Mesenchymal stem cell (in vitro differentiated cells and primary cell): ENCODE results near the gene AGFG1.
"Not testable (repeated sequence)": the region's sequence is repeated elsewhere in the genome, so short reads cannot be mapped to it uniquely, and the experiment has no call there.

Experiments used
- DNase-seq: peaks from one replicate; pipeline ENCODE4 v3.0.0-alpha.2; 2013
- H2AFZ ChIP-seq: one replicate; pipeline ENCODE4 v1.6.1; 2013; ENCODE audit warnings: low read depth, mild to moderate bottlenecking, control low read depth, inconsistent platforms, low read length, moderate library complexity
- H2AK5ac ChIP-seq: 2 replicates; pipeline ENCODE4 v1.6.1; 2013; ENCODE audit warnings: low read length, moderate library complexity, mild to moderate bottlenecking, inconsistent platforms; ENCODE audit not compliant: severe bottlenecking
- H2BK120ac ChIP-seq: one replicate; pipeline ENCODE4 v1.6.1; 2013; ENCODE audit warnings: low read depth, mild to moderate bottlenecking, inconsistent platforms, low read length, moderate library complexity
- H2BK12ac ChIP-seq, 2 experiments: one replicate each; pipeline ENCODE4 v1.6.1; 2013; ENCODE audit warnings: inconsistent platforms in 2 of 2, low read length in 2 of 2, mild to moderate bottlenecking in 2 of 2, moderate library complexity in 2 of 2, control low read depth in 1 of 2
- H2BK15ac ChIP-seq: one replicate; pipeline ENCODE4 v1.6.1; 2013; ENCODE audit warnings: mild to moderate bottlenecking, low read depth, inconsistent platforms; ENCODE audit not compliant: poor library complexity, severe bottlenecking
- H2BK5ac ChIP-seq: 2 replicates; pipeline ENCODE4 v1.6.1; 2013; ENCODE audit warnings: low read depth, mild to moderate bottlenecking, low read length, control low read depth, inconsistent platforms; ENCODE audit not compliant: poor library complexity, severe bottlenecking
- H3K14ac ChIP-seq, 2 experiments: one replicate each; pipeline ENCODE4 v1.6.1; 2013; ENCODE audit warnings: inconsistent platforms in 2 of 2, low read length in 2 of 2, control low read depth in 1 of 2, mild to moderate bottlenecking in 1 of 2, moderate library complexity in 1 of 2
- H3K18ac ChIP-seq, 2 experiments: one replicate each; pipeline ENCODE4 v1.6.1; 2013; ENCODE audit warnings: inconsistent platforms in 2 of 2, low read length in 2 of 2, control low read depth in 1 of 2, low read depth in 1 of 2, mild to moderate bottlenecking in 1 of 2
- H3K23ac ChIP-seq, 2 experiments: one replicate each; pipeline ENCODE4 v1.6.1; 2013; ENCODE audit warnings: inconsistent platforms in 2 of 2, low read length in 2 of 2, mild to moderate bottlenecking in 2 of 2, moderate library complexity in 2 of 2, control low read depth in 1 of 2
- H3K27ac ChIP-seq: 2 replicates; pipeline ENCODE4 v1.5.1; 2013; ENCODE audit warnings: mild to moderate bottlenecking, moderate library complexity, low read length, control low read depth, inconsistent platforms; ENCODE audit not compliant: poor library complexity, severe bottlenecking
- H3K27me3 ChIP-seq, 2 experiments: 2 replicates each; pipeline versions ENCODE4 v1.6.1 to v1.7.0; 2013; ENCODE audit warnings: low read length in 2 of 2, mild to moderate bottlenecking in 2 of 2, moderate library complexity in 2 of 2, control low read depth in 1 of 2, inconsistent platforms in 1 of 2; ENCODE audit not compliant: control insufficient read depth in 1 of 2, insufficient read depth in 1 of 2
- H3K36me3 ChIP-seq, 2 experiments: 2 replicates each; pipeline versions ENCODE4 v1.6.1 to v1.7.0; 2013; ENCODE audit warnings: low read length in 2 of 2, control low read depth in 1 of 2, inconsistent platforms in 1 of 2, low read depth in 1 of 2, mild to moderate bottlenecking in 1 of 2; ENCODE audit not compliant: insufficient read depth in 2 of 2, control insufficient read depth in 1 of 2
- H3K4ac ChIP-seq, 2 experiments: one replicate each; pipeline ENCODE4 v1.6.1; 2013; ENCODE audit warnings: inconsistent platforms in 2 of 2, low read length in 2 of 2, mild to moderate bottlenecking in 2 of 2, moderate library complexity in 2 of 2, control low read depth in 1 of 2, low read depth in 1 of 2
- H3K4me1 ChIP-seq: 2 replicates; pipeline ENCODE4 v1.6.1; 2013; ENCODE audit warnings: low read depth, low read length, control low read depth; ENCODE audit not compliant: control insufficient read depth, insufficient read depth
- H3K4me2 ChIP-seq: 2 replicates; pipeline ENCODE4 v1.6.1; 2013; ENCODE audit warnings: low read length, mild to moderate bottlenecking, inconsistent platforms; ENCODE audit not compliant: poor library complexity, severe bottlenecking
- H3K4me3 ChIP-seq, 2 experiments: 2 replicates each; pipeline versions ENCODE4 v1.5.1 to v1.7.0; 2013; ENCODE audit warnings: low read length in 2 of 2, mild to moderate bottlenecking in 2 of 2, control low read depth in 1 of 2, low read depth in 1 of 2; ENCODE audit not compliant: insufficient read depth in 1 of 2
- H3K79me1 ChIP-seq: replicated peaks from 2 replicates; pipeline ENCODE4 v1.6.1; 2013; ENCODE audit warnings: mild to moderate bottlenecking, control low read depth, low read length, inconsistent platforms; ENCODE audit not compliant: poor library complexity, severe bottlenecking
- H3K9ac ChIP-seq: 2 replicates; pipeline ENCODE4 v1.7.0; 2013; ENCODE audit warnings: mild to moderate bottlenecking, low read length, moderate library complexity
- H3K9me3 ChIP-seq: 2 replicates; pipeline ENCODE4 v1.7.0; 2013; ENCODE audit warnings: mild to moderate bottlenecking, low read length; ENCODE audit not compliant: control insufficient read depth
- H4K8ac ChIP-seq: one replicate; pipeline ENCODE4 v1.6.1; 2013; ENCODE audit warnings: inconsistent platforms, mild to moderate bottlenecking, low read length, moderate library complexity
- H4K91ac ChIP-seq: one replicate; pipeline ENCODE4 v1.6.1; 2013; ENCODE audit warnings: mild to moderate bottlenecking, low read length, inconsistent platforms
- WGBS: methylation state at CpG from one replicate; pipeline ENCODE4 v1.1.7; 2013; ENCODE audit warnings: mixed read lengths; 5-methylcytosine and 5-hydroxymethylcytosine counted together

AGFG1 gene

GRCh38 chr2:227539465-227539956 lies 67.6 kb downstream of the AGFG1 start:
- Histone ChIP-seq H2BK15ac (no peak overlapping the region), H3K14ac (no peak overlapping the region), H3K9me3 (no peaks in the 10 kb centered on the region), H3K4ac (no peak overlapping the region), H3K79me1 (peaks cover 3% of the 10 kb centered on the region), H3K23ac (no peak overlapping the region), H3K36me3 (peaks cover 12 to 59% of the 10 kb centered on the region in 2 experiments), H4K8ac (no peak overlapping the region), H3K27ac (no peak overlapping the region), H2AFZ (no peak overlapping the region), H3K18ac (no peak overlapping the region), H3K4me3 (no peak overlapping the region), H3K4me1 (no peaks in the 10 kb centered on the region), H2BK12ac (no peak overlapping the region), H3K9ac (no peak overlapping the region), H3K4me2 (no peak overlapping the region), H2AK5ac (no peak overlapping the region), H3K27me3 (no peaks in the 10 kb centered on the region), H2BK120ac (no peak overlapping the region), H2BK5ac (no peak overlapping the region), H4K91ac (no peak overlapping the region)
- DNase-seq = no peak
- WGBS = over 99% methylated on average over 7 of the region's 8 CpGs

- H3K4me3 ChIP-seq, H3K4ac ChIP-seq, H3K79me1 ChIP-seq, H4K8ac ChIP-seq, H3K14ac ChIP-seq, H2BK5ac ChIP-seq, H3K9ac ChIP-seq, H3K4me1 ChIP-seq, H2AFZ ChIP-seq, H2BK120ac ChIP-seq, H3K18ac ChIP-seq, H2AK5ac ChIP-seq, H2BK15ac ChIP-seq, H3K23ac ChIP-seq, H2BK12ac ChIP-seq, H3K9me3 ChIP-seq, H4K91ac ChIP-seq, H3K27me3 ChIP-seq, H3K4me2 ChIP-seq, DNase-seq, H3K27ac ChIP-seq: not testable (repeated sequence)
- peaks cover 12 to 58% of the 10 kb centered on the region in 2 experiments for H3K36me3 ChIP-seq
- 100% methylated on average over 5 of the region's 9 CpGs for WGBS
These were observed 68.4 kb downstream of the AGFG1 start for GRCh38 chr2:227540352-227540751.

- Histone ChIP-seq H3K23ac (no peak overlapping the region), H3K18ac (no peak overlapping the region), H3K9ac (no peak overlapping the region), H3K27me3 (no peaks in the 10 kb centered on the region), H2BK5ac (no peak overlapping the region), H2BK120ac (no peak overlapping the region), H2AK5ac (no peak overlapping the region), H3K14ac (no peak overlapping the region), H2BK12ac (no peak overlapping the region), H3K79me1 (peaks cover 13% of the 10 kb centered on the region), H3K4me1 (no peaks in the 10 kb centered on the region), H2BK15ac (no peak overlapping the region), H3K36me3 (peaks cover 9 to 55% of the 10 kb centered on the region in 2 experiments), H3K4me3 (no peak overlapping the region), H4K8ac (no peak overlapping the region), H3K27ac (no peak overlapping the region), H4K91ac (no peak overlapping the region), H2AFZ (no peak overlapping the region), H3K4me2 (no peak overlapping the region), H3K9me3 (no peaks in the 10 kb centered on the region), H3K4ac (no peak overlapping the region)
- no peak for DNase-seq
- 94% methylated on average over 11 of the region's 11 CpGs for WGBS
These were observed 74.0 kb downstream of the AGFG1 start for GRCh38 chr2:227545990-227546389.

- Histone ChIP-seq H2AK5ac (no peak overlapping the region), H3K23ac (no peak overlapping the region), H3K9ac (no peak overlapping the region), H2BK5ac (no peak overlapping the region), H3K14ac (no peak overlapping the region), H3K4me1 (no peaks in the 10 kb centered on the region), H3K36me3 (peaks cover 7 to 94% of the 10 kb centered on the region in 2 experiments), H3K27me3 (no peaks in the 10 kb centered on the region), H2BK12ac (no peak overlapping the region), H4K8ac (no peak overlapping the region), H3K4me2 (no peak overlapping the region), H3K79me1 (peaks cover 11% of the 10 kb centered on the region), H2BK120ac (no peak overlapping the region), H2AFZ (no peak overlapping the region), H3K27ac (no peak overlapping the region), H3K4me3 (no peak overlapping the region), H3K4ac (no peak overlapping the region), H3K18ac (no peak overlapping the region), H3K9me3 (no peaks in the 10 kb centered on the region), H2BK15ac (no peak overlapping the region), H4K91ac (no peak overlapping the region)
- WGBS = 93% methylated on average over 2 of the region's 3 CpGs
- DNase-seq = no peak
These were observed 79.9 kb downstream of the AGFG1 start for GRCh38 chr2:227551836-227552235.
